Skeletal muscle satellite cell (primary cell): ENCODE data around the gene SLC16A8.
"Not testable (repeated sequence)": the region's sequence is repeated elsewhere in the genome, so short reads cannot be mapped to it uniquely, and the experiment has no call there.

Source experiments
- H3K27me3 ChIP-seq: 2 replicates; pipeline ENCODE4 v1.7.0; 2013; ENCODE audit warnings: low read length; ENCODE audit not compliant: control insufficient read depth, insufficient read depth
- H3K36me3 ChIP-seq: 2 replicates; pipeline ENCODE4 v1.7.0; 2013; ENCODE audit warnings: mild to moderate bottlenecking, control low read depth, low read length; ENCODE audit not compliant: insufficient read depth
- H3K4me1 ChIP-seq: 2 replicates; pipeline ENCODE4 v1.7.0; 2013; ENCODE audit warnings: low read length; ENCODE audit not compliant: control insufficient read depth, insufficient read depth
- H3K4me2 ChIP-seq: 2 replicates; pipeline ENCODE4 v1.7.0; 2013; ENCODE audit warnings: mild to moderate bottlenecking, low read length
- H3K4me3 ChIP-seq: 2 replicates; pipeline ENCODE4 v1.7.0; 2013; ENCODE audit warnings: low read length
- H3K9ac ChIP-seq: 2 replicates; pipeline ENCODE4 v1.7.0; 2013; ENCODE audit warnings: mild to moderate bottlenecking, low read depth, low read length, moderate library complexity
- H3K9me3 ChIP-seq: replicated peaks from 2 replicates; pipeline ENCODE4 v1.7.0; 2013; ENCODE audit warnings: mild to moderate bottlenecking, control low read depth, low read length

Gene SLC16A8

GRCh38 chr22:38124236-38124974 is 40.4 kb upstream of the SLC16A8 start:
- H3K27me3 ChIP-seq: no peaks in the 10 kb centered on the region
- no peak overlapping the region for H3K9ac ChIP-seq
- no peaks in the 10 kb centered on the region for H3K9me3 ChIP-seq
- no peaks in the 10 kb centered on the region for H3K36me3 ChIP-seq
- no peak overlapping the region for H3K4me3 ChIP-seq
- no peaks in the 10 kb centered on the region for H3K4me1 ChIP-seq
- H3K4me2 ChIP-seq: no peak overlapping the region

- Histone ChIP-seq H3K9me3 (no peaks in the 10 kb centered on the region), H3K4me1 (no peaks in the 10 kb centered on the region), H3K4me2 (no peak overlapping the region), H3K27me3 (no peaks in the 10 kb centered on the region), H3K36me3 (no peaks in the 10 kb centered on the region), H3K9ac (no peak overlapping the region), H3K4me3 (no peak overlapping the region)
These were observed 38.6 kb upstream of the SLC16A8 start for GRCh38 chr22:38122616-38123015.

- H3K36me3 ChIP-seq: no peaks in the 10 kb centered on the region
- H3K9me3 ChIP-seq: no peaks in the 10 kb centered on the region
- no peaks in the 10 kb centered on the region for H3K4me1 ChIP-seq
- no peaks in the 10 kb centered on the region for H3K27me3 ChIP-seq
- H3K4me2 ChIP-seq: no peak overlapping the region
- no peak overlapping the region for H3K9ac ChIP-seq
- no peak overlapping the region for H3K4me3 ChIP-seq
These were observed 36.6 kb upstream of the SLC16A8 start for GRCh38 chr22:38120359-38121110.

- not testable (repeated sequence) for H3K9me3 ChIP-seq, H3K9ac ChIP-seq, H3K4me2 ChIP-seq, H3K27me3 ChIP-seq, H3K4me1 ChIP-seq, H3K36me3 ChIP-seq, H3K4me3 ChIP-seq
These were observed 34.8 kb upstream of the SLC16A8 start for GRCh38 chr22:38118747-38119146.

- H3K9me3 ChIP-seq: no peaks in the 10 kb centered on the region
- H3K36me3 ChIP-seq: no peaks in the 10 kb centered on the region
- H3K4me3 ChIP-seq: no peak overlapping the region
- H3K4me2 ChIP-seq: no peak overlapping the region
- no peaks in the 10 kb centered on the region for H3K4me1 ChIP-seq
- H3K9ac ChIP-seq: no peak overlapping the region
- no peaks in the 10 kb centered on the region for H3K27me3 ChIP-seq
These were observed 34.2 kb upstream of the SLC16A8 start for GRCh38 chr22:38118182-38118581.

- not testable (repeated sequence) for H3K36me3 ChIP-seq, H3K4me3 ChIP-seq, H3K4me2 ChIP-seq, H3K9ac ChIP-seq, H3K4me1 ChIP-seq, H3K9me3 ChIP-seq, H3K27me3 ChIP-seq
These were observed 33.6 kb upstream of the SLC16A8 start for GRCh38 chr22:38117556-38117955.

- Histone ChIP-seq H3K9ac (no peak overlapping the region), H3K27me3 (no peaks in the 10 kb centered on the region), H3K36me3 (no peaks in the 10 kb centered on the region), H3K4me1 (no peaks in the 10 kb centered on the region), H3K4me3 (no peak overlapping the region), H3K4me2 (no peak overlapping the region), H3K9me3 (no peaks in the 10 kb centered on the region)
These were observed 31.6 kb upstream of the SLC16A8 start for GRCh38 chr22:38115423-38116205.

GRCh38 chr22:38114484-38115398 is 30.8 kb upstream of the SLC16A8 start:
- Histone ChIP-seq H3K27me3 (no peaks in the 10 kb centered on the region), H3K36me3 (no peaks in the 10 kb centered on the region), H3K9me3 (no peaks in the 10 kb centered on the region), H3K9ac (no peak overlapping the region), H3K4me3 (no peak overlapping the region), H3K4me1 (no peaks in the 10 kb centered on the region), H3K4me2 (no peak overlapping the region)

- Histone ChIP-seq H3K36me3 (no peaks in the 10 kb centered on the region), H3K9me3 (no peaks in the 10 kb centered on the region), H3K27me3 (no peaks in the 10 kb centered on the region), H3K4me3 (no peak overlapping the region), H3K4me2 (no peak overlapping the region), H3K4me1 (peaks cover 6% of the 10 kb centered on the region), H3K9ac (no peak overlapping the region)
These were observed 28.4 kb upstream of the SLC16A8 start for GRCh38 chr22:38112381-38112780.

GRCh38 chr22:38111925-38112355 is 28.0 kb upstream of the SLC16A8 start:
- Histone ChIP-seq H3K4me1 (peaks cover 6% of the 10 kb centered on the region), H3K9me3 (no peaks in the 10 kb centered on the region), H3K4me3 (no peak overlapping the region), H3K4me2 (no peak overlapping the region), H3K9ac (no peak overlapping the region), H3K36me3 (no peaks in the 10 kb centered on the region), H3K27me3 (no peaks in the 10 kb centered on the region)
